ENCODE data around the gene STK11. TPM values are rescaled to one million over a fixed set of nuclear protein-coding genes. Genes with fewer than 3 reads are reported as not detected.
"Not testable (repeated sequence)": the region's sequence is repeated elsewhere in the genome, so short reads cannot be mapped to it uniquely, and the experiment has no call there.

STK11 gene
- total RNA-seq, 3 donors from 2014 or later: 32.8 to 55.0 (median 52.1) TPM

DNA sequence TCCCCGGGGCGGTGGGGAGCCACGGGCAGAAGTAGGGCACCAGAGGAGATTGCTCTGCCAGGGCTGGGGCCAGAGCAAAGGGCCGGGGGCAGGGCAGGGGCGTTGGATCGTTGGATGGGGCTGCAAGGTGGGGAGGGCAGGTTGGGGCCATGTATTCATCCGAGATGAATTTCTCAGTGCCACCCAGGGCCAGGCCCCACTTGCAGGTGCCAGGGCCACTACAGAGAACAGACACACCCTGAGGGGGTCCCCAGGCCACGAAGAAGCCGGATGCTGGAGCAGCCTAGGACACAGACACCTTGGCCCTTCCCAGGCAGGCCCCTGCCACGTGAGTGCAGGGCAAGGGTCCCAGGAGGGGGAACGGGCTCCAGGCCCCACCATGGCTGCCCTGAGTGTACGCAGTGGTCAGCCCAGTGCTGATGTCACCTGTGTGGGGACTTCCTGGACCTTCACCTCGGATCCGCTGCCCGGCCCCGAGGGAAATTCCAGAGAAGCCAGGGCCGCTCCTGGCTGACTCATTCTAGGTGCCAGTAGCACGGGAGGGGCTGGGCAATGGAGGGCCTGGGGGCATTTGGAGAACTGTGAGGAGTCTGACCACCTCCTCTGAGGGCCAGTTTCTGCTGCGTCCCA, 21.9 kb upstream of the STK11 start:
- Histone ChIP-seq H3K27ac (peak overlapping the region; percentile 88 to 91), H3K36me3 (no peaks in the 10 kb centered on the region), H3K27me3 (no peaks in the 10 kb centered on the region), H3K9me3 (no peaks in the 10 kb centered on the region), H3K4me3 (peak overlapping the region in 1 of 3 donors; percentile 37), H3K4me1 (peaks cover 0 to 7% of the 10 kb centered on the region in 2 donors)
- intact Hi-C loops (cut with DNase I; ENCODE audit: low total_unique reads): loop anchor here (10.0 kb wide), 1 partner anchor 49 kb away; no protein-coding TSS in a partner anchor
- DNase-seq (ENCODE audit: low spot score in 2 of 2): peak; percentile 76 to 87
- peak in 1 of 3 donors; percentile 23 for TF ChIP-seq POLR2AphosphoS5 (IDR thresholded peaks at IDR 0.05)
- TF ChIP-seq, protein P1, sequence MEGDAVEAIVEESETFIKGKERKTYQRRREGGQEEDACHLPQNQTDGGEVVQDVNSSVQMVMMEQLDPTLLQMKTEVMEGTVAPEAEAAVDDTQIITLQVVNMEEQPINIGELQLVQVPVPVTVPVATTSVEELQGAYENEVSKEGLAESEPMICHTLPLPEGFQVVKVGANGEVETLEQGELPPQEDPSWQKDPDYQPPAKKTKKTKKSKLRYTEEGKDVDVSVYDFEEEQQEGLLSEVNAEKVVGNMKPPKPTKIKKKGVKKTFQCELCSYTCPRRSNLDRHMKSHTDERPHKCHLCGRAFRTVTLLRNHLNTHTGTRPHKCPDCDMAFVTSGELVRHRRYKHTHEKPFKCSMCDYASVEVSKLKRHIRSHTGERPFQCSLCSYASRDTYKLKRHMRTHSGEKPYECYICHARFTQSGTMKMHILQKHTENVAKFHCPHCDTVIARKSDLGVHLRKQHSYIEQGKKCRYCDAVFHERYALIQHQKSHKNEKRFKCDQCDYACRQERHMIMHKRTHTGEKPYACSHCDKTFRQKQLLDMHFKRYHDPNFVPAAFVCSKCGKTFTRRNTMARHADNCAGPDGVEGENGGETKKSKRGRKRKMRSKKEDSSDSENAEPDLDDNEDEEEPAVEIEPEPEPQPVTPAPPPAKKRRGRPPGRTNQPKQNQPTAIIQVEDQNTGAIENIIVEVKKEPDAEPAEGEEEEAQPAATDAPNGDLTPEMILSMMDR (IDR thresholded peaks at IDR 0.05): no peak
- TF ChIP-seq POLR2A (IDR thresholded peaks at IDR 0.05): no peak

DNA sequence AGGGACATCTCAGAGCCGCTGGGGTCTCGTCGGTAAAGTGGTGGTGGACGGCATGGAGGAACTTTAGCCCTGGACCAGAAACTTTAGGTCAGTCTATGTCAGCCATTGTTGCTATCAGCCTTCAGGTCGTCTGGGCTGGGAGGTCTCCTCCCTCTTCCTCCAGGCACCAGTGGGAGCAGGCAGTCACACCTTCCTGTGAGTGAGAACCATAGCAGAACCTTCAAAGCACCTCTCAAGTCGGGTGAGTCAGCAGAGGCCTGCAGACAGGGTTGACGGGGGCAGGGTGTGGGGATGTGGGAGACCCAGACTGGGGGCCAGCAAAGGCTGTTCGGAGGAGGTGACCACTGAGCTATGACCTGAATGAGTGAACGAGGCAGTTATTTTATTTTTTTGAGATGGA, 16.2 kb upstream of the STK11 start:
- H3K9me3 ChIP-seq: no peaks in the 10 kb centered on the region
- H3K4me3 ChIP-seq: no peak overlapping the region
- intact Hi-C loops (cut with DNase I; ENCODE audit: low total_unique reads): loop anchor here (10.0 kb wide), 1 partner anchor 55 kb away; no protein-coding TSS in a partner anchor
- no peaks in the 10 kb centered on the region for H3K36me3 ChIP-seq
- no peak for TF ChIP-seq POLR2A (IDR thresholded peaks at IDR 0.05)
- TF ChIP-seq POLR2AphosphoS5 (IDR thresholded peaks at IDR 0.05): no peak
- TF ChIP-seq, protein P1 (IDR thresholded peaks at IDR 0.05): no peak
- H3K4me1 ChIP-seq: no peaks in the 10 kb centered on the region
- H3K27ac ChIP-seq: no peak overlapping the region
- H3K27me3 ChIP-seq: no peaks in the 10 kb centered on the region
- no peak for DNase-seq (ENCODE audit: low spot score in 2 of 2)

DNA sequence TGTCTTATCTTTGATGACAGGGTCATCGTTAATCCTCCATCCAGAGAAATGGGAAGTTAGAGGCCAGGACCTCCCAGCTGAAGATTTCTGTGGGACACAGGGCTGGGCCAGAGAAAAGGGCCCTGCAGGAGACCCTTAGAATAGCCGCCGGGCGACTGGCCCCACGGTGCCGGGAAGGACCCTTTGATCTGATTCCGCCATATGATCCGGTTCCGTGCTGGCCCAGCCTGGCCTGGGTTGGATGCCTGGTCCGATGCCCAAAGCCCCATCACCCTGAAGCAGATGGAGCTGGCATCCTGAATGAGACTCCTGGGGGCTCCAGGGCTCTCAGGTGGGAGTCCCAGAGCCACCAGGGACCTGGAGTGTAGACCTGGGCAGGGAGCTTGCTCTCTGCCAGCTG, 6.0 kb upstream of the STK11 start:
- Histone ChIP-seq H3K36me3 (no peaks in the 10 kb centered on the region), H3K27ac (no peak overlapping the region), H3K9me3 (no peaks in the 10 kb centered on the region), H3K27me3 (no peaks in the 10 kb centered on the region), H3K4me3 (no peak overlapping the region), H3K4me1 (no peaks in the 10 kb centered on the region)
- intact Hi-C loops (cut with DNase I; ENCODE audit: low total_unique reads): no loop called here
- no peak for DNase-seq (ENCODE audit: low spot score in 2 of 2)
- TF ChIP-seq POLR2A (IDR thresholded peaks at IDR 0.05) (no peak), POLR2AphosphoS5 (IDR thresholded peaks at IDR 0.05) (no peak)
- TF ChIP-seq, protein P1 (IDR thresholded peaks at IDR 0.05): no peak

DNA sequence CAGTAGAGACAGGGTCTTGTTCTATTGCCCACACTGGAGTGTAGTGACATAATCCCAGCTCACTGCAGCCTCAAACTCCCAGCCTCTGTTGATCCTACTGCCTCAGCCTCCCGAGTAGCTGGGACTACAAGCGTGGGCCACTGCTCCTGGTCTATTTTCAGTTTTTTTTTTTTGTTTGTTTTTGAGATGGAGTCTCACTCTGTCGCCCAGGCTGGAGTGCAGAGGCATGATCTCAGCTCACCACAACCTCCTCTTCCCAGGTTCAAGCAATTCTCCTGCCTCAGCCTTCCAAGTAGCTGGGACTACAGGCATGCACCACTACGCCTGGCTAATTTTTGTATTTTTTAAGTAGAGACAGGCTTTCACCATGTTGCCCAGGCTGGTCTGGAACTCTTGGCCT, 5.0 kb upstream of the STK11 start:
- H3K27ac ChIP-seq; H3K27me3 ChIP-seq; H3K4me3 ChIP-seq; H3K9me3 ChIP-seq; intact Hi-C loops (cut with DNase I; ENCODE audit: low total_unique reads); H3K4me1 ChIP-seq; DNase-seq (ENCODE audit: low spot score in 2 of 2); H3K36me3 ChIP-seq: not testable (repeated sequence)

DNA sequence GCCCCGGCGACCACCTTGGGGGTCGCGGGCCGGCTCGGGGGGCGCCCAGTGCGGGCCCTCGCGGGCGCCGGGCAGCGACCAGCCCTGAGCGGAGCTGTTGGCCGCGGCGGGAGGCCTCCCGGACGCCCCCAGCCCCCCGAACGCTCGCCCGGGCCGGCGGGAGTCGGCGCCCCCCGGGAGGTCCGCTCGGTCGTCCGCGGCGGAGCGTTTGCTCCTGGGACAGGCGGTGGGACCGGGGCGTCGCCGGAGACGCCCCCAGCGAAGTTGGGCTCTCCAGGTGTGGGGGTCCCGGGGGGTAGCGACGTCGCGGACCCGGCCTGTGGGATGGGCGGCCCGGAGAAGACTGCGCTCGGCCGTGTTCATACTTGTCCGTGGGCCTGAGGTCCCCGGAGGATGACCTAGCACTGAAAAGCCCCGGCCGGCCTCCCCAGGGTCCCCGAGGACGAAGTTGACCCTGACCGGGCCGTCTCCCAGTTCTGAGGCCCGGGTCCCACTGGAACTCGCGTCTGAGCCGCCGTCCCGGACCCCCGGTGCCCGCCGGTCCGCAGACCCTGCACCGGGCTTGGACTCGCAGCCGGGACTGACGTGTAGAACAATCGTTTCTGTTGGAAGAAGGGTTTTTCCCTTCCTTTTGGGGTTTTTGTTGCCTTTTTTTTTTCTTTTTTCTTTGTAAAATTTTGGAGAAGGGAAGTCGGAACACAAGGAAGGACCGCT, 729 bp downstream of the STK11 start:
- Histone ChIP-seq H3K36me3 (no peaks in the 10 kb centered on the region), H3K4me3 (peak overlapping the region; percentile 70 to 93 (median 75))
- intact Hi-C loops (cut with DNase I; ENCODE audit: low total_unique reads): no loop called here

More for the DNA sequence above, 729 bp downstream of the STK11 start:
- peaks cover 7 to 14% of the 10 kb centered on the region in 2 donors for H3K4me1 ChIP-seq
- H3K27ac ChIP-seq: peak overlapping the region; percentile 63 to 89
- no peak for DNase-seq (ENCODE audit: low spot score in 2 of 2)
- no peaks in the 10 kb centered on the region for H3K9me3 ChIP-seq
- no peak for TF ChIP-seq POLR2AphosphoS5 (IDR thresholded peaks at IDR 0.05)
- TF ChIP-seq, protein P1 (IDR thresholded peaks at IDR 0.05): no peak
- TF ChIP-seq POLR2A (IDR thresholded peaks at IDR 0.05): no peak
- no peaks in the 10 kb centered on the region for H3K27me3 ChIP-seq

All from breast epithelium (tissue), 4 donors.